ENCODE results near the gene TSPO.
"Not testable (repeated sequence)": the region's sequence is repeated elsewhere in the genome, so short reads cannot be mapped to it uniquely, and the experiment has no call there.

Gene TSPO

GRCh38 chr22:43131773-43132501, 19.4 kb upstream of the TSPO start:
- DNase-seq (ENCODE audit: low read depth in 2 of 2), result no peak

- no peak for DNase-seq (ENCODE audit: low read depth in 2 of 2)
Measured at GRCh38 chr22:43133401-43133800, 18.0 kb upstream of the TSPO start.

GRCh38 chr22:43134553-43134952, 16.8 kb upstream of the TSPO start:
- DNase-seq (ENCODE audit: low read depth in 2 of 2), result no peak

GRCh38 chr22:43135565-43135964, 15.8 kb upstream of the TSPO start:
- DNase-seq (ENCODE audit: low read depth in 2 of 2), result no peak

GRCh38 chr22:43136255-43136654, 15.1 kb upstream of the TSPO start:
- no peak for DNase-seq (ENCODE audit: low read depth in 2 of 2)

GRCh38 chr22:43136801-43137200, 14.6 kb upstream of the TSPO start:
- DNase-seq (ENCODE audit: low read depth in 2 of 2), result no peak

GRCh38 chr22:43142880-43143562, 8.3 kb upstream of the TSPO start, which contains the start of gene MCAT:
Gene MCAT, minus strand, starts transcription at chr22:43143398. Its CDS starts 50 bp downstream, at chr22:43143348.
- peak; percentile 61 to 66 for DNase-seq (ENCODE audit: low read depth in 2 of 2)

- no peak for DNase-seq (ENCODE audit: low read depth in 2 of 2)
Measured at GRCh38 chr22:43144949-43145348, 6.4 kb upstream of the TSPO start.

GRCh38 chr22:43145371-43145770, 6.0 kb upstream of the TSPO start:
- DNase-seq (ENCODE audit: low read depth in 2 of 2), result not testable (repeated sequence)

- not testable (repeated sequence) for DNase-seq (ENCODE audit: low read depth in 2 of 2)
Measured at GRCh38 chr22:43146332-43146731, 5.0 kb upstream of the TSPO start.

GRCh38 chr22:43147821-43148220, 3.5 kb upstream of the TSPO start:
- no peak for DNase-seq (ENCODE audit: low read depth in 2 of 2)

GRCh38 chr22:43148581-43148980, 2.8 kb upstream of the TSPO start:
- DNase-seq (ENCODE audit: low read depth in 2 of 2), result no peak

- DNase-seq (ENCODE audit: low read depth in 2 of 2), result no peak
Measured at GRCh38 chr22:43150731-43151206, 590 bp upstream of the TSPO start.

GRCh38 chr22:43152003-43152356, 621 bp downstream of the TSPO start:
- no peak for DNase-seq (ENCODE audit: low read depth in 2 of 2)

GRCh38 chr22:43152357-43153071, 1.2 kb downstream of the TSPO start:
- DNase-seq (ENCODE audit: low read depth in 2 of 2), result peak in 1 of 2 donors; percentile 34

- no peak for DNase-seq (ENCODE audit: low read depth in 2 of 2)
Measured at GRCh38 chr22:43153899-43154298, 2.5 kb downstream of the TSPO start.

GRCh38 chr22:43154887-43155536, 3.7 kb downstream of the TSPO start:
- no peak for DNase-seq (ENCODE audit: low read depth in 2 of 2)

GRCh38 chr22:43155789-43156188, 4.4 kb downstream of the TSPO start:
- no peak for DNase-seq (ENCODE audit: low read depth in 2 of 2)

GRCh38 chr22:43156413-43156812, 5.1 kb downstream of the TSPO start:
- no peak for DNase-seq (ENCODE audit: low read depth in 2 of 2)

GRCh38 chr22:43157874-43158546, 6.7 kb downstream of the TSPO start:
- DNase-seq (ENCODE audit: low read depth in 2 of 2), result no peak

GRCh38 chr22:43158778-43159483, 7.6 kb downstream of the TSPO start:
- no peak for DNase-seq (ENCODE audit: low read depth in 2 of 2)
